AG09309 (cell line): ENCODE results near the gene KCNIP3.

Source experiments
- DNase-seq: peaks from one replicate; pipeline ENCODE4 v3.0.0-alpha.2; 2010; ENCODE audit warnings: low read depth
- H3K4me3 ChIP-seq: 2 replicates; pipeline ENCODE4 v1.5.1; 2011; ENCODE audit warnings: mild to moderate bottlenecking, low read depth, low read length, moderate library complexity; ENCODE audit not compliant: control insufficient read depth
- TF ChIP-seq, protein P1 (sequence below): IDR thresholded peaks from 2 replicates; pipeline ENCODE4 v1.5.1; 2011; ENCODE audit warnings: mild to moderate bottlenecking, low read depth, low read length, inconsistent platforms; ENCODE audit not compliant: insufficient read depth, control insufficient read depth; ENCODE audit errors: missing control alignments

Gene KCNIP3

GRCh38 chr2:95278637-95279225 is 18.4 kb upstream of the KCNIP3 start:
- DNase-seq: no peak
- TF ChIP-seq, protein P1, sequence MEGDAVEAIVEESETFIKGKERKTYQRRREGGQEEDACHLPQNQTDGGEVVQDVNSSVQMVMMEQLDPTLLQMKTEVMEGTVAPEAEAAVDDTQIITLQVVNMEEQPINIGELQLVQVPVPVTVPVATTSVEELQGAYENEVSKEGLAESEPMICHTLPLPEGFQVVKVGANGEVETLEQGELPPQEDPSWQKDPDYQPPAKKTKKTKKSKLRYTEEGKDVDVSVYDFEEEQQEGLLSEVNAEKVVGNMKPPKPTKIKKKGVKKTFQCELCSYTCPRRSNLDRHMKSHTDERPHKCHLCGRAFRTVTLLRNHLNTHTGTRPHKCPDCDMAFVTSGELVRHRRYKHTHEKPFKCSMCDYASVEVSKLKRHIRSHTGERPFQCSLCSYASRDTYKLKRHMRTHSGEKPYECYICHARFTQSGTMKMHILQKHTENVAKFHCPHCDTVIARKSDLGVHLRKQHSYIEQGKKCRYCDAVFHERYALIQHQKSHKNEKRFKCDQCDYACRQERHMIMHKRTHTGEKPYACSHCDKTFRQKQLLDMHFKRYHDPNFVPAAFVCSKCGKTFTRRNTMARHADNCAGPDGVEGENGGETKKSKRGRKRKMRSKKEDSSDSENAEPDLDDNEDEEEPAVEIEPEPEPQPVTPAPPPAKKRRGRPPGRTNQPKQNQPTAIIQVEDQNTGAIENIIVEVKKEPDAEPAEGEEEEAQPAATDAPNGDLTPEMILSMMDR: no peak
- H3K4me3 ChIP-seq: no peak overlapping the region

- no peak overlapping the region for H3K4me3 ChIP-seq
- no peak for DNase-seq
- TF ChIP-seq, protein P1: no peak
Observed at GRCh38 chr2:95279435-95280035, 17.6 kb upstream of the KCNIP3 start.

DNA sequence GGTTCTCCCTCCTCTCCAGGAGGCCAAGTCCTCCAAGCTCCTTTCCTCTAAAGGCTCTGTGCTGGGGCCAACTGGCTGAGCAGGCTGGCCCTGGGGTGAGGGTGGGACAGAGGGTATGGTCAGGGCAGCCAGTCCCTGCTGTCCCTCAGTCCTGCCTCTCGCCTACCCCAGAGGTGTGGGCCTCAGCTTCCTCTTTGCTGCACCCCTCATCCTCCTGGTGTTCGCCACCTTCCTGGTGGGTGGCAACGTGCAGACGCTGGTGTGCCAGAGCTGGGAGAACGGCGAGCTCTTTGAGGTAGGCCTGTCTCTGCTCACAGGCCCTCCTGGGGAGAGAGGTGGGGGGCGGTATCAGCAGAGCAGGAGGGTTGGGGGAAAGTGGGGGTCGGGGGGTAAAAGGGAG is 16.1 kb upstream of the KCNIP3 start:
- no peak for DNase-seq
- TF ChIP-seq, protein P1: no peak
- no peak overlapping the region for H3K4me3 ChIP-seq

DNA sequence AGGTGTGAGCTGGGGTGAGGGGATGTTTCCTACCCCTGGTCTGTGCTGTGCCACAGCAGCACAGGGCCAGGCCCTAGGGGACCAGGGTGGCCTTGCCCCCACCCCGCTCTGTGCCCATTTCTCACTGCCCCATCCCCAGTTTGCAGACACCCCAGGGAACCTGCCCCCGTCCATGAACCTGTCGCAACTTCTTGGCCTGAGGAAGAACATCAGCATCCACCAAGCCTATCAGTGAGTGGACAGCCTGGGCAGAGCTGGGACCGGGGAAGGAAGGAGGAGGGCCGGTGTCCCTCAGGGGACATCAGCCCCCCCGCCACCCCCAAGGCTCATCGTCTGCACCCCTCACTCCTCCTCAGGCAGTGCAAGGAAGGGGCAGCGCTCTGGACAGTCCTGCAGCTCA is 15.4 kb upstream of the KCNIP3 start:
- no peak for DNase-seq
- H3K4me3 ChIP-seq: no peak overlapping the region
- TF ChIP-seq, protein P1: no peak

DNA sequence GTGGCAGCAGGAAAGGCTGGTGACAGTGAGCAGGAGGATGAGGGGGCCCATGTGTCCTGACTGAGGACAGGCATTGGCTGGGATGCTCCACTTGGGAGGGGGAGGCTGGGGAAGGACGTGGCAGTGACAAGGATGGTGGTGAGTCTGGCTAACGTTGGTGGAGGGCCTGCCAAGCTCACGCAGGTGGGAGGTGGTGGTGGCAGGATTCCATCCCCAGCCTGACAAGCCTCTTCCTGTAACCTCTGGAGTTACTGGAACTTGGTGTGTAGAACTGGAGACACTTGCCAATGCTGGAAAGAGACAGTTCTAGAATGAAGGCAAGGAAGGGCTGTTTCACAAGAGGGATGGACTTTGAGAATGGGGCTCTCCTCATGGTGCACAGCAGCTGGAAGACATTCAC is 14.7 kb upstream of the KCNIP3 start:
- no peak for DNase-seq
- TF ChIP-seq, protein P1: no peak
- H3K4me3 ChIP-seq: no peak overlapping the region

- DNase-seq: no peak
- TF ChIP-seq, protein P1: no peak
Observed at GRCh38 chr2:95283562-95283961, 13.6 kb upstream of the KCNIP3 start.

More at GRCh38 chr2:95283562-95283961, 13.6 kb upstream of the KCNIP3 start:
- H3K4me3 ChIP-seq: no peak overlapping the region
